ENCODE data around the gene VSTM1. TPM values are rescaled to one million over a fixed set of nuclear protein-coding genes. Genes with fewer than 3 reads are reported as not detected.

VSTM1 gene
- total RNA-seq, 1 experiment from 2014 or later, result not detected

DNA sequence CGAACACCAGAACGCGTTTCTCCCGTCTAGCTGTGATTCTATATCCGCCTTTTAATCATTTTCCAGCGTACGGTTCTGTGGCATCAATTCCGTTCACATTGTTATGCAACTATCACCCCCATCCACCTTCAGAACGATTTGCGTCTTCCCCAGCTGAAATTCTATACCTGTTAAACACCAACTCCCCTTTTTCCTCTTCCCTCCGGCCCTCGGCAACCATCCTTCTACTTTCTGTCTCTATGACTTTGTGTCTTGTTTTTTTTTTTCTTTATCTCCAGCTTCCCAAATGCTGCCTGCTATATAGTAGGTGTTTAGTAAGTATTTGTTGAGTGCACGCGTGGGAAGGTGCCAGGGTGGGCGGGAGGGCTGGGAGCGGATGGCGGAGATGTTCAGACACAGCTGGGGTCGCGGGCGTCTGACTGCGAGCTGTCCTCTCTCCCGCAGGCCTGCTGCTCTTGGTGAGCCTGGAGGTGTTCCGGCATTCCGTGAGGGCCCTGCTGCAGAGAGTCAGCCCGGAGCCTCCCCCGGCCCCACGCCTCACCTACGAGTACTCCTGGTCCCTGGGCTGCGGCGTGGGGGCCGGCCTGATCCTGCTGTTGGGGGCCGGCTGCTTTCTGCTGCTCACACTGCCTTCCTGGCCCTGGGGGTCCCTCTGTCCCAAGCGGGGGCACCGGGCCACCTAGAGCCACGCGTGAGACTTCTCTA lies 52.0 kb downstream of the VSTM1 start:
- Mint-ChIP-seq H3K27ac (ENCODE audit: unreplicated experiment) (no peak overlapping the region), H3K4me1 (ENCODE audit: low read depth, unreplicated experiment) (peaks cover 6% of the 10 kb centered on the region)
- CTCF ChIA-PET, result no interaction called here

DNA sequence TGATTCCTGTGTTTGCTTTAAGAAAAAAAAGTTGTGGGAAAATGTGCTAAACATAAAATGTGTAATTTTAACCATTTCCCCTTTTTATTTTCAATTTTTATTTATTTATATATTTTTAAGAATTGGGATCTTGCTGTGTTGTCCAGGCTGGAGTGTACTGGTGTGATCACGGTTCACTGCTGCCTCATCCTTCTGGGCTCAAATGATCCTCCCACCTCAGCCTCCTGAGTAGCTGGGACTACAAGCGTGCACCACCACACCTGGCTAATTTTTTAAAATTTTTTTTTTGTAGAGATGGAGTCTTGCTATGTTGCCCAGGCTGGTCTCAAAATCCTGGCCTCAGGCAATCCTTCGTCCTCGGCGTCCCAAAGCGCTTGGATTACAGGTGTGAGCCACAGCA lies 53.2 kb downstream of the VSTM1 start:
- TF ChIP-seq, protein P1, sequence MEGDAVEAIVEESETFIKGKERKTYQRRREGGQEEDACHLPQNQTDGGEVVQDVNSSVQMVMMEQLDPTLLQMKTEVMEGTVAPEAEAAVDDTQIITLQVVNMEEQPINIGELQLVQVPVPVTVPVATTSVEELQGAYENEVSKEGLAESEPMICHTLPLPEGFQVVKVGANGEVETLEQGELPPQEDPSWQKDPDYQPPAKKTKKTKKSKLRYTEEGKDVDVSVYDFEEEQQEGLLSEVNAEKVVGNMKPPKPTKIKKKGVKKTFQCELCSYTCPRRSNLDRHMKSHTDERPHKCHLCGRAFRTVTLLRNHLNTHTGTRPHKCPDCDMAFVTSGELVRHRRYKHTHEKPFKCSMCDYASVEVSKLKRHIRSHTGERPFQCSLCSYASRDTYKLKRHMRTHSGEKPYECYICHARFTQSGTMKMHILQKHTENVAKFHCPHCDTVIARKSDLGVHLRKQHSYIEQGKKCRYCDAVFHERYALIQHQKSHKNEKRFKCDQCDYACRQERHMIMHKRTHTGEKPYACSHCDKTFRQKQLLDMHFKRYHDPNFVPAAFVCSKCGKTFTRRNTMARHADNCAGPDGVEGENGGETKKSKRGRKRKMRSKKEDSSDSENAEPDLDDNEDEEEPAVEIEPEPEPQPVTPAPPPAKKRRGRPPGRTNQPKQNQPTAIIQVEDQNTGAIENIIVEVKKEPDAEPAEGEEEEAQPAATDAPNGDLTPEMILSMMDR (IDR thresholded peaks at IDR 0.05; ENCODE audit: insufficient read depth in 1 of 2, low read depth in 1 of 2, low read length in 1 of 2, severe bottlenecking in 1 of 2, unreplicated experiment in 1 of 2), result no peak
- intact Hi-C loops (cut with micrococcal nuclease; ENCODE audit: unreplicated experiment), result no loop called here
- Histone ChIP-seq H3K27me3 (replicated peaks; ENCODE audit: control insufficient read depth, insufficient read depth, low read length) (no peaks in the 10 kb centered on the region), H3K4me3 (ENCODE audit: low read depth, low read length) (no peak overlapping the region), H3K4me1 (no peaks in the 10 kb centered on the region), H3K36me3 (ENCODE audit: control insufficient read depth, insufficient read depth, low read length) (no peaks in the 10 kb centered on the region), H3K9me3 (no peaks in the 10 kb centered on the region)
- Mint-ChIP-seq H3K4me3 (ENCODE audit: unreplicated experiment) (no peak overlapping the region), H3K36me3 (ENCODE audit: insufficient read depth, unreplicated experiment) (no peaks in the 10 kb centered on the region), H3K27ac (ENCODE audit: unreplicated experiment) (no peak overlapping the region), H3K9me3 (ENCODE audit: unreplicated experiment) (no peaks in the 10 kb centered on the region), H3K4me1 (ENCODE audit: low read depth, unreplicated experiment) (peaks cover 6% of the 10 kb centered on the region), H3K27me3 (ENCODE audit: insufficient read depth, unreplicated experiment) (no peaks in the 10 kb centered on the region)
- no peak for DNase-seq
- CTCF ChIA-PET, result no interaction called here
- POLR2A ChIA-PET, result no interaction called here
- no TSS peak for BruUV-seq (replicated peaks)

More for the DNA sequence above, 52.0 kb downstream of the VSTM1 start:
- intact Hi-C loops (cut with micrococcal nuclease; ENCODE audit: unreplicated experiment), result no loop called here
- Mint-ChIP-seq H3K27me3 (ENCODE audit: insufficient read depth, unreplicated experiment) (no peaks in the 10 kb centered on the region), H3K36me3 (ENCODE audit: insufficient read depth, unreplicated experiment) (no peaks in the 10 kb centered on the region), H3K4me3 (ENCODE audit: unreplicated experiment) (no peak overlapping the region), H3K9me3 (ENCODE audit: unreplicated experiment) (no peaks in the 10 kb centered on the region)
- no peak overlapping the region for H3K4me3 ChIP-seq (ENCODE audit: low read depth, low read length)
- H3K36me3 ChIP-seq (ENCODE audit: control insufficient read depth, insufficient read depth, low read length), result no peaks in the 10 kb centered on the region
- DNase-seq, result no peak
- no peaks in the 10 kb centered on the region for H3K27me3 ChIP-seq (replicated peaks; ENCODE audit: control insufficient read depth, insufficient read depth, low read length)
- no peaks in the 10 kb centered on the region for H3K4me1 ChIP-seq
- POLR2A ChIA-PET, result interaction anchor here (0.6 kb wide), 1 partner anchor 126 kb away, joined by 7 read pairs; the partner anchor contains the start of gene CNOT3
- TF ChIP-seq, protein P1 (IDR thresholded peaks at IDR 0.05; ENCODE audit: insufficient read depth in 1 of 2, low read depth in 1 of 2, low read length in 1 of 2, severe bottlenecking in 1 of 2, unreplicated experiment in 1 of 2), result no peak
- no TSS peak for BruUV-seq (replicated peaks)
- no peaks in the 10 kb centered on the region for H3K9me3 ChIP-seq

DNA sequence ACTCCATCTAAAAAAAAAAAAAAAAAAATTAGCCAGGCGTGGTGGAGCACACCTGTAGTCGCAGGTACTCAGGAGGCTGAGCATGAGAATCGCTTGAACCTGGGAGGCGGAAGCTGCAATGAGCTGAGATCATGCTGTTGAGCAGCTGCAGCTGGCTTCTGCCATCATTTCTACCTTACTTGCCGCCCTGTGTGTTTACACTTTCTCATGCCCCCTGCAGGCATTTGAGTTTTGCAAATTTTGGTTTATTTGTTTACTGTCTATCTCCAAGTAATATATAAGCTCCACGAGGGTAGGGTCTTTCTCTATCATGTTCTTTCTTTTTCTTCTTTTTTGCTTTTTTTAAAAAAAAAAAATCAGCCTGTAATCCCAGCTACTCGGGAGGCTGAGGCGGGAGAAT lies 54.3 kb downstream of the VSTM1 start:
- POLR2A ChIA-PET, result no interaction called here

More for the DNA sequence above, 54.3 kb downstream of the VSTM1 start:
- Histone ChIP-seq H3K36me3 (ENCODE audit: control insufficient read depth, insufficient read depth, low read length) (no peaks in the 10 kb centered on the region), H3K9me3 (no peaks in the 10 kb centered on the region), H3K4me3 (ENCODE audit: low read depth, low read length) (no peak overlapping the region), H3K4me1 (no peaks in the 10 kb centered on the region), H3K27me3 (replicated peaks; ENCODE audit: control insufficient read depth, insufficient read depth, low read length) (no peaks in the 10 kb centered on the region)
- Mint-ChIP-seq H3K4me1 (ENCODE audit: low read depth, unreplicated experiment) (peaks cover 6% of the 10 kb centered on the region), H3K9me3 (ENCODE audit: unreplicated experiment) (no peaks in the 10 kb centered on the region), H3K36me3 (ENCODE audit: insufficient read depth, unreplicated experiment) (no peaks in the 10 kb centered on the region), H3K27ac (ENCODE audit: unreplicated experiment) (no peak overlapping the region), H3K27me3 (ENCODE audit: insufficient read depth, unreplicated experiment) (no peaks in the 10 kb centered on the region), H3K4me3 (ENCODE audit: unreplicated experiment) (no peak overlapping the region)
- intact Hi-C loops (cut with micrococcal nuclease; ENCODE audit: unreplicated experiment), result no loop called here
- CTCF ChIA-PET, result interaction anchor here (0.7 kb wide), 1 partner anchor 16 kb away, joined by 3 read pairs; no protein-coding TSS in a partner anchor
- no TSS peak for BruUV-seq (replicated peaks)
- TF ChIP-seq, protein P1 (IDR thresholded peaks at IDR 0.05; ENCODE audit: insufficient read depth in 1 of 2, low read depth in 1 of 2, low read length in 1 of 2, severe bottlenecking in 1 of 2, unreplicated experiment in 1 of 2), result no peak
- DNase-seq, result no peak

Measured in Caco-2 (cell line).